ENCODE measurements around the gene SYNE3. TPM values are rescaled to one million over a fixed set of nuclear protein-coding genes. Genes with fewer than 3 reads are reported as not detected.

Gene SYNE3
- total RNA-seq, 4 donors from 2014 or later = 13.8 to 26.2 (median 15.2) TPM

GRCh38 chr14:95476747-95477146, 39.7 kb downstream of the SYNE3 start:
- 97 to 100% methylated on average over 1 of the region's 1 CpG for WGBS, 2 donors
- intact Hi-C loops (cut with DNase I; ENCODE audit: low total_unique reads) = no loop called here
- TF ChIP-seq POLR2A (IDR thresholded peaks at IDR 0.05) = no peak
- TF ChIP-seq, protein P1, sequence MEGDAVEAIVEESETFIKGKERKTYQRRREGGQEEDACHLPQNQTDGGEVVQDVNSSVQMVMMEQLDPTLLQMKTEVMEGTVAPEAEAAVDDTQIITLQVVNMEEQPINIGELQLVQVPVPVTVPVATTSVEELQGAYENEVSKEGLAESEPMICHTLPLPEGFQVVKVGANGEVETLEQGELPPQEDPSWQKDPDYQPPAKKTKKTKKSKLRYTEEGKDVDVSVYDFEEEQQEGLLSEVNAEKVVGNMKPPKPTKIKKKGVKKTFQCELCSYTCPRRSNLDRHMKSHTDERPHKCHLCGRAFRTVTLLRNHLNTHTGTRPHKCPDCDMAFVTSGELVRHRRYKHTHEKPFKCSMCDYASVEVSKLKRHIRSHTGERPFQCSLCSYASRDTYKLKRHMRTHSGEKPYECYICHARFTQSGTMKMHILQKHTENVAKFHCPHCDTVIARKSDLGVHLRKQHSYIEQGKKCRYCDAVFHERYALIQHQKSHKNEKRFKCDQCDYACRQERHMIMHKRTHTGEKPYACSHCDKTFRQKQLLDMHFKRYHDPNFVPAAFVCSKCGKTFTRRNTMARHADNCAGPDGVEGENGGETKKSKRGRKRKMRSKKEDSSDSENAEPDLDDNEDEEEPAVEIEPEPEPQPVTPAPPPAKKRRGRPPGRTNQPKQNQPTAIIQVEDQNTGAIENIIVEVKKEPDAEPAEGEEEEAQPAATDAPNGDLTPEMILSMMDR (IDR thresholded peaks at IDR 0.05) = no peak
- H3K4me3 ChIP-seq (ENCODE audit: low read depth, poor library complexity, severe bottlenecking) = no peak overlapping the region
- DNase-seq (ENCODE audit: low spot score in 2 of 2) = no peak

- TF ChIP-seq POLR2A (IDR thresholded peaks at IDR 0.05) = no peak
- TF ChIP-seq, protein P1 (IDR thresholded peaks at IDR 0.05) = no peak
- no peak overlapping the region for H3K4me3 ChIP-seq (ENCODE audit: low read depth, poor library complexity, severe bottlenecking)
- 89 to 91% methylated on average over 19 of the region's 19 CpGs for WGBS, 2 donors
- intact Hi-C loops (cut with DNase I; ENCODE audit: low total_unique reads) = no loop called here
- DNase-seq (ENCODE audit: low spot score in 2 of 2) = no peak
Observed at GRCh38 chr14:95475540-95476240, 40.8 kb downstream of the SYNE3 start.

DNA sequence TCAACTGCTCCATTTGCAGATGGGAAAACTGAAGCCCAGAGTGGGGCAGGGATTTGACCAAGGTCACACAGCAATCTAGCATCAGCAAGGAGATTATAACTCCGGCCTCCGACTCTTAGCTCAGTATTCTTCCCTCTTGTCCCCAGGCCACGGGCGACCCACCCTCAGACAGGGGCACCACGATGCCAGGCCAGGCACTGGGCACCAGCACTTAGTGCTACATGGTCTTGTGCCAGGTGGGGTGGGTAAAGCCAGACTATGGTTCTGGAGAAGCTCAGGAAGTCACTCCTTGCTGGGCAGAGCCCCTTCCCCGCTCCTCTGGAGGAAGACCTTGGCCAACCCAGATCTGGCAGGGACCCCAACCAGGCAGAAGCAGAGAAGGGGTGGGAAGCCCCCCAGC, 41.5 kb downstream of the SYNE3 start:
- H3K4me3 ChIP-seq (ENCODE audit: low read depth, poor library complexity, severe bottlenecking) = no peak overlapping the region
- 97 to 98% methylated on average over 4 to 6 of the region's 6 CpGs for WGBS, 2 donors
- TF ChIP-seq POLR2A (IDR thresholded peaks at IDR 0.05) = no peak
- TF ChIP-seq, protein P1 (IDR thresholded peaks at IDR 0.05) = no peak
- intact Hi-C loops (cut with DNase I; ENCODE audit: low total_unique reads) = no loop called here
- no peak for DNase-seq (ENCODE audit: low spot score in 2 of 2)

- intact Hi-C loops (cut with DNase I; ENCODE audit: low total_unique reads) = no loop called here
- no peak for DNase-seq (ENCODE audit: low spot score in 2 of 2)
- H3K4me3 ChIP-seq (ENCODE audit: low read depth, poor library complexity, severe bottlenecking) = no peak overlapping the region
- TF ChIP-seq, protein P1 (IDR thresholded peaks at IDR 0.05) = no peak
- no peak for TF ChIP-seq POLR2A (IDR thresholded peaks at IDR 0.05)
- 81 to 86% methylated on average over 6 of the region's 6 CpGs for WGBS, 2 donors
Observed at GRCh38 chr14:95474486-95474885, 42.0 kb downstream of the SYNE3 start.

DNA sequence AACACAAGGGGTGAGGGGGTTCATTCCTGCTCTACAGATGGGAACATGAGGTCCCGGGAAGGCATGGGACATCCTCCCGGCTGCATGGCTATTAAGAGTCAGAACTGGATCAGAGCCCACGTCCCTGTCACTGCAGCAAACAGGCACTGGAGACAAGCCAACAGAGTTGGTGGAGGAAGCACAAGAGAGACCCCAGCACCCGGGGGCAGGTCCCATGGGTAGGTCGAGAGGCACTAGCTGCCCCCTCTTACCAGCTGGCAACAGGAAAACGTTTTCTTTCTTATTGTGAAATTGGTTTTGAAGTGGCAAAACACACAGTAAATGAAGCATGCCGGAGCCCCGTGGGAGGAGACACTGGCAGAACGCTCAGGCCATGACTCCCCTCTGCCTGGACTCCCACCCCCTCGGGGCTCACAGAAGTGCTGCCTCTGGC, 43.6 kb downstream of the SYNE3 start:
- TF ChIP-seq, protein P1 (IDR thresholded peaks at IDR 0.05) = no peak
- TF ChIP-seq POLR2A (IDR thresholded peaks at IDR 0.05) = no peak
- 48 to 53% methylated on average over 10 of the region's 10 CpGs for WGBS, 2 donors
- intact Hi-C loops (cut with DNase I; ENCODE audit: low total_unique reads) = no loop called here
- no peak overlapping the region for H3K4me3 ChIP-seq (ENCODE audit: low read depth, poor library complexity, severe bottlenecking)
- DNase-seq (ENCODE audit: low spot score in 2 of 2) = no peak

DNA sequence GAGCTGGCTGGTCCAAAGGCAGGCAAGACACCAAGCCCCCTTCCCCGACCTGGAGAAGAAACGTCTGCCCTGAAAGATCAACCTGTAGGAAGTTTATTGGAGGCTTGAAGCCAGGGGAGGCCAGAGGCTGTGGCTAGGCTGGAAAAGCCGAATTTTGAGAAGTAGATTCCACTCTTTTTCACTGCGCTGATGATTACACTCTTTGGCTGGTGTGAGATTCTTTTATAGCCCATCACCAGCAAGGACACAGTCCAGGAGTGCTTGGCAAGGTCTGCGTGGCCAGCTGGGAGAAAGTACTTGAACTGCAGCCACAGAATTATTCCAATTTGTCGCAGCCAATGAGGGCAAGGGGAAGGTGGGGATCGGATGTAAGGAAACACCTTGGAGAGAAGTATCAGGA, 45.0 kb downstream of the SYNE3 start:
- no peak for DNase-seq (ENCODE audit: low spot score in 2 of 2)
- whole genome bisulfite sequencing, 2 donors = 64 to 68% methylated on average over 7 of the region's 7 CpGs
- H3K4me3 ChIP-seq (ENCODE audit: low read depth, poor library complexity, severe bottlenecking) = no peak overlapping the region
- TF ChIP-seq, protein P1 (IDR thresholded peaks at IDR 0.05) = no peak
- no peak for TF ChIP-seq POLR2A (IDR thresholded peaks at IDR 0.05)
- intact Hi-C loops (cut with DNase I; ENCODE audit: low total_unique reads) = no loop called here
